Cardiac muscle cell (in vitro differentiated cells and primary cell): ENCODE results near the gene SPON2. TPM values are rescaled to one million over a fixed set of nuclear protein-coding genes. Genes with fewer than 3 reads are reported as not detected.

Experiments used
- DNase-seq, 2 donors: peaks; one replicate each; pipeline versions ENCODE4 v3.0.0 to v3.0.0-alpha.2; 2010 to 2017; ENCODE audit warnings: low read depth in 1 of 2, low spot score in 1 of 2
- H3K27ac ChIP-seq: fragments of 200-600 bp; sonication (generic); 2 replicates; pipeline ENCODE4 v1.5.1; 2016
- H3K27me3 ChIP-seq: fragments of 200-600 bp; sonication (generic); 2 replicates; pipeline ENCODE4 v1.6.0; 2016; ENCODE audit warnings: control low read depth
- H3K36me3 ChIP-seq: fragments of 200-600 bp; sonication (generic); 2 replicates; pipeline ENCODE4 v1.5.1; 2016; ENCODE audit warnings: control low read depth
- H3K4me1 ChIP-seq: fragments of 200-600 bp; sonication (generic); 2 replicates; pipeline ENCODE4 v1.8.1; 2017; ENCODE audit warnings: low read depth, mild to moderate bottlenecking, mixed run types
- H3K4me3 ChIP-seq: fragments of 200-600 bp; sonication (generic); 2 replicates; pipeline ENCODE4 v1.5.1; 2016; ENCODE audit warnings: mild to moderate bottlenecking
- H3K9me3 ChIP-seq: fragments of 200-600 bp; sonication (generic); 2 replicates; pipeline ENCODE4 v1.5.1; 2017; ENCODE audit warnings: low read depth, mild to moderate bottlenecking, control low read depth
- polyA plus RNA-seq: library from polyadenylated mRNA; unstranded; fragments of >200 nt; fragmentation: Nextera tagmentation; extraction: Ambion mirVana; gene quantifications from 2 replicates; pipeline ENCODE4 v1.2.1, GENCODE V29; 2016
- total RNA-seq: library from RNA; depleted of rRNA; stranded (reverse); fragments of >200 nt; gene quantifications from 2 replicates; pipeline ENCODE4 v1.2.3, GENCODE V29; 2016
- TF ChIP-seq, protein P1 (sequence below): IDR thresholded peaks from 2 replicates; pipeline ENCODE4 v1.5.1; 2012; ENCODE audit warnings: low read depth, mild to moderate bottlenecking, low read length

Gene SPON2
- total and polyA plus RNA-seq, 2 experiments from 2014 or later, result 0.12 to 0.98 TPM

DNA sequence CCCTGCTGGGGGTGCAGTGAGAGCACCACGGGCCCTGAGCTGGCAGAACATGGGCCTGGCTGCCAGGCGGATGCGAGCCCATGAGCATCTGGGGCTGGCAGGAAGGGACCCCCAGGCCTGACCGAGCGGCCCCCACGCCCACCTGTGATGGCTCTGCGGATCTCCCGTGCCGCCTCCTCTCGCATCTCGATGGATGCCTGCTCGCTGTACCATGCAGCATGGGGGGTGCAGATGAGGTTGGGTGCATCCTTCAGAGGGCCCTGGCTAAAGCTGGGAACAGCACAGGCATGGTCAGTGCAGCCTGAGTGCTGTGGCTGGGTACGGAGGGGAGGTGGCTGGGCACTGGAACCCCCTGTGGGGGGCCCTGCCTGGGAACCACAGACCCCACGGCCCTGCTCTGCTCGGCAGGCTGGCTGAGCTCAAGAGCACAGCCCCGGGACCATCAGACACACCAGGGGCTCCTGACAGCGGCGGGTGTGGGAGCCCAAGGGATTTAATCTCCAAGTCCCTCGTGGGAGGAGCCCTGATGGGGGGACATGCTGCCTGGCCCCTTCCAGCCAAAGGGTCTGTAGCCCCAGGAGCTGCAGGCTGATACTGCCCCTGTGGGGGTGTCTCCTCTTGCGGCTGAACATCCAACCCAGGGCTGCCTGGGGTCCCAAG lies 41.1 kb upstream of the SPON2 start:
- TF ChIP-seq, protein P1, sequence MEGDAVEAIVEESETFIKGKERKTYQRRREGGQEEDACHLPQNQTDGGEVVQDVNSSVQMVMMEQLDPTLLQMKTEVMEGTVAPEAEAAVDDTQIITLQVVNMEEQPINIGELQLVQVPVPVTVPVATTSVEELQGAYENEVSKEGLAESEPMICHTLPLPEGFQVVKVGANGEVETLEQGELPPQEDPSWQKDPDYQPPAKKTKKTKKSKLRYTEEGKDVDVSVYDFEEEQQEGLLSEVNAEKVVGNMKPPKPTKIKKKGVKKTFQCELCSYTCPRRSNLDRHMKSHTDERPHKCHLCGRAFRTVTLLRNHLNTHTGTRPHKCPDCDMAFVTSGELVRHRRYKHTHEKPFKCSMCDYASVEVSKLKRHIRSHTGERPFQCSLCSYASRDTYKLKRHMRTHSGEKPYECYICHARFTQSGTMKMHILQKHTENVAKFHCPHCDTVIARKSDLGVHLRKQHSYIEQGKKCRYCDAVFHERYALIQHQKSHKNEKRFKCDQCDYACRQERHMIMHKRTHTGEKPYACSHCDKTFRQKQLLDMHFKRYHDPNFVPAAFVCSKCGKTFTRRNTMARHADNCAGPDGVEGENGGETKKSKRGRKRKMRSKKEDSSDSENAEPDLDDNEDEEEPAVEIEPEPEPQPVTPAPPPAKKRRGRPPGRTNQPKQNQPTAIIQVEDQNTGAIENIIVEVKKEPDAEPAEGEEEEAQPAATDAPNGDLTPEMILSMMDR, result no peak
- H3K27me3 ChIP-seq, result no peaks in the 10 kb centered on the region
- H3K4me1 ChIP-seq, result peaks cover 5% of the 10 kb centered on the region
- no peaks in the 10 kb centered on the region for H3K9me3 ChIP-seq
- H3K27ac ChIP-seq, result no peak overlapping the region
- H3K36me3 ChIP-seq, result peaks cover 41% of the 10 kb centered on the region
- no peak overlapping the region for H3K4me3 ChIP-seq
- no peak for DNase-seq

DNA sequence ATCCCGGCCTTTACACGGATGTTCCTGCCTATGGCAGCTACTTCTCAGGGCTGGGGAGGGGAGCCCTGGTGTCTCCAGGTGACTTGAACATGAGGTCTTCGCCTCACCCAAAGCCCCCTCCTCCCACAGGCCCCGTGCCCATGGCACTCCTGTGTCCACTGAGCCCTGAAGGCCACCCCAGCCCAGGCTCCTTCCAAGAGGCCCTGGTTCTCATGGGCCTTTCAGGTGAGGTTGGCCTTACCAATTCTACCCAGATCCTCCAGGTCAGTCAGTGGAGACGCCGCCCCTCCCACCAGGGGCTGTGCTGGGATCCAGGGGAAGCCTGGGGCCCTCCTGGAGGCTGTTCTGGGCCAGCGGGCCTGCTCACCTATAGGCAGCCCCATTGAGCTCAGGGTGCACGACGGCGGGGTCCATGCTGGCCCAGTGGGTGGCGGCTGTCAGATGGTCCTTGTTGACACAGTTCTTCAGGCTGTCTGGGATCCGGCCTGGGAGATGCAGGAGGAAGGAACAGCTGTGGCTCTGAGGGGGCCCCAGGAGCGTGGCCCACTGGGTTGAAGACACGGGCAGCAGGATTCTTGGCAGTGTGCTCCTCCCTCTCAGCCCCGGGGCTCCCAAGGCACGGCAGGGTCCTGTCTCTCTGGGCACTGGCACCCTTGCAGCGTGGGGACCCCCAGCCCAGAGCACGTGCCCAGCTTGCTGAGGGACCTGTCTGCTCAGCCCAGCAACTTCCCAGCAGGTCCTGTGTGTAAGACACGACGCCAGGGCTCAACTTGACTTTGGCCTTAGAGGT lies 40.4 kb upstream of the SPON2 start:
- no peaks in the 10 kb centered on the region for H3K27me3 ChIP-seq
- no peak for DNase-seq
- peaks cover 38% of the 10 kb centered on the region for H3K36me3 ChIP-seq
- TF ChIP-seq, protein P1, result no peak
- no peak overlapping the region for H3K27ac ChIP-seq
- no peaks in the 10 kb centered on the region for H3K9me3 ChIP-seq
- H3K4me1 ChIP-seq, result peaks cover 5% of the 10 kb centered on the region
- no peak overlapping the region for H3K4me3 ChIP-seq

DNA sequence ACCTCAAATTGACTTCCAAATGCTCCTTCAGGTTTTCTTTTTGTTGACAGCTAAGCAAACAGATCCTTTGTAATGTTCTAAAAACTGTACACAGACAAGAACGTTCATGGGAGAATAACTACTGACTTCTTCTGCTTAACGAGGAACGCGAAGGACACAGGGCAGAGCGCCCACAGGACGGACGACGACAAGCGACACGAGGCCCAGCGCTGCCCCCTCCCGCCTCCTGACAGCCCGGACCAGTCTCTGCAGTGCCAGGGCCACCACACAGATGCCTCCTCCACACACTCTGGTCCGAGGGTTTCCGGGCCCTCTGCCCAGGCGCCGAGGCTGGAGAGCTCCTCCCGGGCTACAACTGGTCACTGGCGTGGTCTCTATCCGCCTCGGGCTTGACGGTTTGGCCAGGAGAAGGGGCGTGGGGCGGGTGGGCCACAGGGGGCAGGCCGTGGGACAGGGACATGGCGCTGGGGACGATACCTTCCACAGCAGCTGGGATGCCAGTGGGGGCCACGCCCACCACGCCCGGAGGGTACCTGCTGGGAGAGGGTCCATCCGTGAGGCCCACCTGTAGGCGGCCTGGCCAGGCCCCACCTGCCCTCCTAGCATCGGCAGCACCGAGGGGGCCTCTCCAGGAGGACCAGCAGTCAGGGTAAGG lies 39.6 kb upstream of the SPON2 start:
- no peaks in the 10 kb centered on the region for H3K27me3 ChIP-seq
- no peak for DNase-seq
- H3K27ac ChIP-seq, result no peak overlapping the region
- H3K9me3 ChIP-seq, result no peaks in the 10 kb centered on the region
- TF ChIP-seq, protein P1, result no peak
- H3K4me3 ChIP-seq, result no peak overlapping the region
- H3K36me3 ChIP-seq, result peaks cover 32% of the 10 kb centered on the region
- H3K4me1 ChIP-seq, result peaks cover 5% of the 10 kb centered on the region

DNA sequence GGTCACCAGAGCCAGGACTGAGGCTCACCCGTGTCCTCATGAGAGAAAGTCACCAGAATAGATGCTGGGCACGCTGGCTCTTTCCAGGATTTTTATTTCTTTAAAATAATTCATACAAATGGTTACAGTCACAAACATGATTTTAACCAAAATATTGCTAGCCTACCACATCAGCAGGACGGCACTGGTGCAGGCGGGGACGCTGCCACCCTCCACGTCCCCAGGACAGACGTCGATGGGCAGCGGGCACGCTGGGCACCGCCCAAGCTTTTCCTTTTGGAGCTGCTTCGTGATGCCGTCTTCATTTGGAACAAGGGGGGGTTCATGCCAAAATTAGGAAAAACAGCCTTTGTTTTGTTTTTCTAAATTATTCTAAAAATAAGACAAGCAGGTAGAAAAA lies 39.0 kb upstream of the SPON2 start:
- Histone ChIP-seq H3K4me1 (peaks cover 5% of the 10 kb centered on the region), H3K27ac (peak overlapping the region; percentile 79), H3K27me3 (no peaks in the 10 kb centered on the region), H3K9me3 (no peaks in the 10 kb centered on the region), H3K4me3 (no peak overlapping the region), H3K36me3 (peaks cover 28% of the 10 kb centered on the region)
- no peak for DNase-seq
- TF ChIP-seq, protein P1, result no peak

DNA sequence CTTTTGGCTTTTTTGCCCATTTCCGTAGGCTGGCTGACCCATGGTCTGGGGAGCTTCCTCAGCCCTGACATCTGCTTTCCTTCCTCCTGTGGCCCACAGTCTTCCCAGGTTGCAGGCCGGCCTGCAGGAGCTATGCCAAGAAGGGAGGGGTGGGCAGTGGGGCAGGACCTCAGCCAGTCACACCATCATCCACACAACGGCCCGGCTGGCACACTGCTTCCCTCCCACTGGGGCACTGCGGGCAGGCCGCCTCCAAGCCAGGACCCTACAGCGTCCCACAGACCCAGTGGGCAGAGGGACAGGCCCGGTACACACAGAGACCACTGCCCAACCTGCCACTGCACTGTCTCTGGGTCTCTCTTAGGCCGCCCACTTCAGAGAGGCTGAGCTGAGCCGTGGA lies 38.6 kb upstream of the SPON2 start:
- H3K27me3 ChIP-seq, result no peaks in the 10 kb centered on the region
- H3K4me3 ChIP-seq, result no peak overlapping the region
- H3K4me1 ChIP-seq, result peaks cover 5% of the 10 kb centered on the region
- H3K36me3 ChIP-seq, result peaks cover 25% of the 10 kb centered on the region
- H3K27ac ChIP-seq, result peak overlapping the region; percentile 79
- DNase-seq, result no peak
- no peaks in the 10 kb centered on the region for H3K9me3 ChIP-seq
- TF ChIP-seq, protein P1, result no peak
